Measurements from ENCODE around the gene TXNDC5. TPM values are rescaled to one million over a fixed set of nuclear protein-coding genes. Genes with fewer than 3 reads are reported as not detected.

The TXNDC5 gene
- total and polyA plus RNA-seq, 9 of the 15 experiments (the other 6 are each of a cell fraction or from before 2014, with no cell fraction given), result 33.9 to 156 (median 137) TPM

- Histone ChIP-seq H3K9ac (ENCODE audit: insufficient read depth in 1 of 2, low read depth in 2 of 2, low read length in 2 of 2) (no peak overlapping the region), H3K79me2 (ENCODE audit: control insufficient read depth, insufficient read depth, low read length) (no peaks in the 10 kb centered on the region), H3K4me2 (ENCODE audit: insufficient read depth, low read length) (no peak overlapping the region), H3K4me3 (no peak overlapping the region), H3K27me3 (ENCODE audit: control insufficient read depth in 2 of 2, insufficient read depth in 2 of 2, low read length in 2 of 2) (peaks cover 8 to 35% of the 10 kb centered on the region in 2 experiments; a peak in 3 of 5 replicates), H4K20me1 (replicated peaks; ENCODE audit: control insufficient read depth, insufficient read depth, low read length) (no peaks in the 10 kb centered on the region), H3K36me3 (ENCODE audit: control insufficient read depth, insufficient read depth, low read length) (no peaks in the 10 kb centered on the region), H2AFZ (ENCODE audit: low read depth, low read length) (no peak overlapping the region), H3K9me1 (ENCODE audit: control insufficient read depth, insufficient read depth, low read length) (no peaks in the 10 kb centered on the region), H3K4me1 (replicated peaks in 1 of 2; ENCODE audit: control insufficient read depth in 2 of 2, insufficient read depth in 2 of 2, low read length in 2 of 2) (no peaks in the 10 kb centered on the region; a peak in 1 of 5 replicates), H3K27ac (ENCODE audit: extremely low read depth, low read depth, low read length) (no peak overlapping the region), H3K9me3 (replicated peaks; ENCODE audit: control insufficient read depth, insufficient read depth, low read depth, low read length) (no peaks in the 10 kb centered on the region)
- POLR2A ChIA-PET, result interaction anchor here (0.6 to 1.6 kb wide), 5 partner anchors 9 to 37 kb away, joined by 3 to 5 read pairs (median 3); no protein-coding TSS in a partner anchor
- no TSS peak for BruUV-seq (replicated peaks)
- DNase-seq (ENCODE audit: extremely low read depth in 1 of 4, low spot score in 3 of 4) (no peak), ATAC-seq (no peak; the same call in 2 of the 3 replicates), FAIRE-seq (no peak)
- intact Hi-C loops (cut with micrococcal nuclease) (no loop called here), in situ Hi-C loops (cut with MboI) (no loop called here)
- CTCF ChIA-PET (ENCODE audit: low intra/inter-chr PET ratio), result no interaction called here
- WGBS (ENCODE audit: insufficient coverage, low coverage, missing lambda C conversion rate), result 10% methylated on average over 11 of the region's 11 CpGs
- TF ChIP-seq HDAC6 (IDR thresholded peaks at IDR 0.05; ENCODE audit: low read depth, low read length), result no peak
- TF ChIP-seq NRF1 (conservative IDR thresholded peaks at IDR 0.05 in 1 of 2, IDR thresholded peaks at IDR 0.05 in 1 of 2), result peak in 1 of 2 experiments; percentile 9; a peak in 1 of 4 replicates
- no peak for TF ChIP-seq DDX20 (tag; IDR thresholded peaks at IDR 0.05; ENCODE audit: low read depth)
- peak; percentile 60 for TF ChIP-seq ATF3 (IDR thresholded peaks at IDR 0.05)
- no peak for TF ChIP-seq ATF3 (CRISPR knock-in tag; conservative IDR thresholded peaks at IDR 0.05)
- no peak for TF ChIP-seq CEBPG (CRISPR knock-in tag; IDR thresholded peaks at IDR 0.05)
- peak; percentile 18 to 77; a peak in 3 of 4 replicates for TF ChIP-seq CEBPG (tag; conservative IDR thresholded peaks at IDR 0.05 in 1 of 2, IDR thresholded peaks at IDR 0.05 in 1 of 2)
- no peak for TF ChIP-seq STAG1 (CRISPR knock-in tag; IDR thresholded peaks at IDR 0.05; ENCODE audit: borderline replicate concordance)
- 0 out of 2 replicates have a peak, but pooled peaks have one; percentile 30 for TF ChIP-seq ATF7 (IDR thresholded peaks at IDR 0.05)
These were observed 28.7 kb upstream of the TXNDC5 start for GRCh38 chr6:7939184-7939863.
